ENCODE measurements around the gene MTREX.
A peak's percentile ranks its signal among the peaks of the same experiment; 100 is the strongest.

Gene MTREX

DNA sequence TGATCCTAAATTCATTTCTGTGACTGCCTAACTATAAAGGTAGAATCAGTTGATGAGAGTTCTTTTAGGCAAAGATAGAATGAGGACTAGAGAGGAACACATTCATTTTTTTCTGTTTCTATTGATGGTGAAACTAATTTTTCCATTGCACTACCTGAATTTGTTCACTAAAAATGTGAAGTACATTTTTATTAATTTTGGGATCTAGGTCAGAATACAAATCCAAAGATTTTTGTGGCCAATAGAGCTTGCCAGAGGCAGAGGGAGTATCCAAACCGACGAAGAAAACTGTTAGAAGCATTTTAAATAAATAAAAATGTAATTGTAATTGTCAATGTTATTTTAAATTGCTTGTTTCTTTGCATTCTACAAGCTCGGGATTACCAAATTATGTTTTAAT is 78.1 kb downstream of the MTREX start:
- no peak for DNase-seq

DNA sequence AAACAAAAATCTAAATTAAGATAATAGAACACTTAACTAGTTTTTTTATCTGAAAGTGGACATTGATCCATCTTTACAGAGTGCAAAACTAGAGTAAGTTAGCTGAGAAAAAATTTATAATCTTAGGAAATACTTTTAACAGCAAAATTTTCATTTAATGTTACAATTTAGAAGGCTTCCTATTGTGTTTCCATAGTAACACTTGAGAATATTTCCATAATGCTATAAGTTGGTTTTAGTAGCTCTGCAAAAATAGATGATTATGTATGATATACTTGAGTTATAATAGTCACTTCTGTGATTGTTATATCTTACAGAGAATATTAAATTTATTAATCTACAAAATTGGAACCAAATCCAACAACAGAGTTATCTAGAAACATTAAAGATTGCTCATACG is 78.6 kb downstream of the MTREX start:
- DNase-seq, result no peak

DNA sequence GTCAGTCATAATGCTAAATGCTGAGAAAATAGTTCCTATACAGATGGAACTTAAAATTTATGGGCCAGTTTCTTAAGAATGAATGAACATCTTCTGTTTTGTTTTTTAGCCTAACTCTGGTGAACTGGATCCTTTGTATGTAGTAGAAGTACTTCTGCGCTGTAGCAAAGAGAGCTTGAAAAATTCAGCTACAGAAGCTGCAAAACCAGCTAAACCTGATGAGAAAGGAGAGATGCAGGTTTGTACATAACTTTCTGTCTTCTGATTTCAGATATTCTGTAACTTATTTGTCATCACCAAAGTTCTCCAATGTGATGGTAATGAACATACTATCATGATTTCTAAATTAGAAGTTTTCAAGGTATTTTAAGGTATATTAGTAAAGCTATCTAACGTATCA is 80.1 kb downstream of the MTREX start:
- DNase-seq, result no peak

DNA sequence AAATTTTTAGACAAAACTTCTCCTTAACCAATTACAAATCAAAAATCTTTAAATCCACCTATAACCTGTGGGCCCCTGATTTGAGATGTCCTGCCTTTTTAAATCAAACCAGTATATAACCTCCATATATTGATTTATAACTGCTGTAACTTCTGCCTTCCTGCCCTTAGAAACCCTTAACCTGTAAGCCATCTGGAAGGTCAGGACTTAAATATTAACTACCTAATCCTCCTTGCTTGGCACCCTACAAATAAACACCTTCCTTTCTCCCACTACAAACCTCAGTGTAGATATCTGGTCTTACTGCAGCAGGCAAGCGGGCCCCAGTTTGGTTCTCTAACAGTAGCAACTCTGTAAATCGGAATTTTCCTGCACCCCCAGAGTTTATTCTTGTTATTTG is 83.9 kb downstream of the MTREX start:
- no peak for DNase-seq

DNA sequence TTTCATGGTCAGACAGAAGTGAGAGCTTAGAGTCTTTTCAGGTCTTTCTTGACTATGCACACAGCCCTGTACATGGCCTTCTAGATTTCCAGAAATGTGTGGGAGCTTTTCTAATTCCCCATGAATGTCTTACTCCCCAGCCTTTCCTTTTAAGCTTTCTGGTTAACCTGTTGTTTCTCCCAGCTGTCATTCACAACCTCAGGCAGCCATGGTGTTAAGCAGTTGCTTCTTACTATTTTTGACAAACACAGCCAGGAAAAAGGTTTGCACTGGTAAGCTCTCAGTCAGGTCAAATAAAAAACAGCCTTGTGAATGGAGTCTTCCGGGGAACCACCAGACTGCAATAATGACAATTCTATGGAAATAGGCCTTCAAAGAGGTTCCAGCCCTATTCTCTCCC is 84.9 kb downstream of the MTREX start:
- no peak for DNase-seq

DNA sequence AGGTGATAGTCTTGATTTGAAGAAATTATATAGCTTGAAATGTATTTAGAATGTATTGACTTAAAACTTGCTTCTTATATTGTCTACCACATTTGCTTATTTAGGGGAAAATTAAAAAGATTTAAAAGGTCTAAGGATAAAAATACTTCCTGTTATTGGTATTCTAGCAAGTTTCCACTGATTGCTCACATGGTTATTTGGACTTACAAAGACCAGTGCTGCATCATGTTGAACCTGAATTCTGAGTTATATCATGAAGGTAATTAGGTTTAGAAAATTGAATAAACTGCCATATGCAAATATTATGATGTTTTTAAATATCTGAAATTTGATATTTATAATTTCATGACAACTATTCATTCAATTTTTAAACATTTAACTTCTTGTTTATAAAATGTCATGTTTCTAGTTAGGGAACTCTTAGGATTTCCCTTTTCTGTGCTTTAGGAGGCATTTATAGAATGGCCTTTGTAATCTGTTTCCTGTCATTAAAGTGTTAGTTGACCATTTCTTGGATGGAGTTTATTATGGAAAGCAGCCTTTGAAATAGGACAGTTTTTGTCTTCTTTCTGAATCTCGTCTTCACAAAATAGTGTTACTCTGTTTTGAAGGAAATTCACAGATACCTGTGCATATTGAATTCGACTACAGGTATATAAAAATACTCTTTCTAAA is 85.8 kb downstream of the MTREX start:
- DNase-seq, result no peak

DNA sequence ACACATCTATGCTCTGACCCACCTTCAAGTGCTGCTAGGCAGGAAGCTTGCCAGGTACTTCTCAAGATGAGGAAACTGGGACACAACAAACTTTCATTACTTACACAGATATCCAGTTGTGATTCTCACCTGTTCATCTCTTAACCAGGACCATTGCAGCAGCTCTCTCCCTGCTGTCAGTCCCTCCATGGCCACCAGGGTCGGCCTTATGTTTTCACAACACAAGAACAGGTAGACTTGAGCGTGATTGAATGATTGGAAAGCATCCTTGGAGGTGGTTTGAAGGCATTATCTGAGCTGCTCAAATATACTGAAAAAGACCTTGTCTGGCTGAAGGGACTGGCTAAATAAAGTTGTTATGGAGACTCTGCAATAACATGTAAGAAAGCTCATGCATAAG is 94.4 kb downstream of the MTREX start:
- no peak for DNase-seq

DNA sequence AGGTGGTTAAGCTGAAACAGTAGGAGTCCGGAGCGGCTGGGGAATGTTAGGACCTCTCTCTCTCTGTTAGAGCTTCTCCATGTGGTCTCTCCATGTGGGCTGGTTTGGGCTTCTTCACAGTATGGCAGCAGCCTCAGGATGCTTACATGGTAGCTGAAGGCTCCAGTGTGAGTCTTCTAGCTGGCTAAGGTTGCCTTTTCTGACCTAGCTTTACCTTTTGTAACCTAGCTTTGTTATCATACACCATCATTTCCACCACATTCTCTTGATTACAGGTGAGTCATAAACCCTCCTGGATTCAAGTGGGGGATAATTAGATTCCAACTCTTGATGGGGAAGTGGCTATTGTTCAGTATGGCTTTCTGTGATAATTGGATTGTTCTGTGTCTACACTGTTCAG is 98.5 kb downstream of the MTREX start:
- no peak for DNase-seq

DNA sequence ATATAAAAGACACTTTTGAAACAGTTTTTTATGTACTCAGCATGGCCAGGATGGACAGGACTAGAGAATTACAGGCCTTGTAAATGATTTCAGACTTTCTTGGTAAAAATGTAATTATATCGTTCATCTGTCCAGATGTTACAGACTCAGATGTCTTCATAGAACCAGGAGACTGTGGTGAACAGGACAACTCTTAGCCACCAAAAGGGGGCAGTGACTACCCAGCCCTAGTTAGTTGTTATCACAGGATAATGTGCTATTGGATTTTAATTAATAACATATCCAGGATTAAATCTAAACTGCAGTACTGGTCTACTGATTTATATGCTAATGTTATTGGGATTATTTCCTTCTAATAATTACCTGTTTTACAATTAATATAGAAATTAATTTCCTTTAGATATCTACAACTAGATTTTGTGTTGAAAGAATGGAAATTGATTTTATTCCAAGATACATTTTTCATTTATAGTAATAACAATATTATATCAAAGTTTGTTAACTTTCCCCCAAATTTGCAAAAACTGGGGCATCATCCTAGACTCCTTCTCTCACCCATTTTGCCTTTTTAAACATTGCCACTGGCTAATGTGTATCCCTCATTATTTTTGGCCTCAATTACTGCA is 99.4 kb downstream of the MTREX start:
- DNase-seq, result peak; percentile 12 to 55

DNA sequence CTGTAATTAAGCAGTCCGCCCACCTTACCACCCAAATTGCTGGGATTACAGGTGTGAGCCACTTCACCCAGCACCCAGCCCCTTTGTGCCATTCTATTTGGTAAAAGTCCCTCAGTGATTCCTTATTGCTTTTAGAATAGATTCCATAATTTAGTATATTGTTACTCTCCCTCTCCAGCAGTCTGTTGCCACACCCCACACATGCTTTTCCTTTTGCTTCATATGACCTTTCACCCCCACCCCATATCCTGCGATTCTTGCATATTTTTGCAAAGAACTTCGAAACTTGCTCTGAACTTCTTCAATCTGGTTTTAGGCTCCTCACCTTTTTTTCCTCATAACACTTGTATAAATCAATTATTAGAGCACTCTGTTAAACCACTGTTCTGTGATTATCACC is 100.2 kb downstream of the MTREX start:
- DNase-seq, result no peak

DNA sequence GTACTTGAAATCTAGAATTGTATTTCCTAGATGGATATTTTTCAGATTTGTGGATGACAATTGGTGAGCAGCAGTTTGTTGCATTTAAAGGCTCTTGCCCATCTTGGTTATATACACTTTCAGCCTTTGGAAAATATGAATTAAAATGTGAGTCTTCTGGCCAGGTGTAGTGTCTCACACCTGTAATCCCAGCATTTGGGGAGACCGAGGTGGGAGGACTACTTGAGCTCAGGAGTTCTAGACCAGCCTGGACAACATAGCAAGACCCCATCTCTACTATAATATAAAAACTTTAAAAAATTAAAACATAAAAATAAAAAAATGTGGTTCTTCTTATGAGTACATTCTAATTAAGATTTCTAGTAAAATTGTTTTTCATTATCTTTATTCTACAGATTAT is 102.0 kb downstream of the MTREX start:
- DNase-seq, result no peak

DNA sequence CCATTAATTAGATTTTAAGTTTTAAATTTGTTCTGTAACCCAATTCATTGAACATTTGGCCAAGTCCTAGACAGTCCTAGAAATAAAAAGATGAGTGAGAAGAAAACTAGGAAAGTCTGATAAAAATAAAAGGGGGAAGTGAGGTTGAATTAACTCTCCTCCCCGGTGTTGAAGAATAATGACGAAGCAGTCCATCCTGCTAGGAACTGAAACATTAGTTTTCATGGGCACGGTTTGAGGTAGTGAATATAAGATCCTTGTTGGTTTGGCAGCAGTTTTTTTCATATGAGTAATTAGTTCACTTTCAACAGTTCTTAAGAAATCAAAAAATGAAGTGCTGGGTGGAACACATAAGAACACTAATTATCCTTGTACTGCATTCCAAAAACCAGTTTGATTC is 103.1 kb downstream of the MTREX start:
- DNase-seq, result no peak

DNA sequence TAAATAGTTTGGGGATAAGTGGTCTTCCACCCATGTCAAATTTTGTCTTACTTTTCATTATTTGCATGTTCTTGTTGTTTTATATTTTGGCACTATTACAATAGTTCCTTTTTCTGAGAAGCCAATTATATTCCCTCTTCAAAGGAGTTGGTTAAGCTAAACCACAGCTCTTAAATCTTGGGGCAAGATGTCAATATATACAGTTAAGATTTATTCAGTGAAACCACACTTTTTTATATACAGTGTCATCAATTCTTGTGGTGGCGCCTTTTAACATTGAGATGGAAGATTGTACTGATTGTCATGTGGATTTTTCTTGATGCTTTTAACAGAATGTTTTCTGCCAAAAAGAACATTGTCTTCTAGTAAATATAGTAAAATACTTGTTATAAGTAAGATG is 104.1 kb downstream of the MTREX start:
- DNase-seq, result no peak

DNA sequence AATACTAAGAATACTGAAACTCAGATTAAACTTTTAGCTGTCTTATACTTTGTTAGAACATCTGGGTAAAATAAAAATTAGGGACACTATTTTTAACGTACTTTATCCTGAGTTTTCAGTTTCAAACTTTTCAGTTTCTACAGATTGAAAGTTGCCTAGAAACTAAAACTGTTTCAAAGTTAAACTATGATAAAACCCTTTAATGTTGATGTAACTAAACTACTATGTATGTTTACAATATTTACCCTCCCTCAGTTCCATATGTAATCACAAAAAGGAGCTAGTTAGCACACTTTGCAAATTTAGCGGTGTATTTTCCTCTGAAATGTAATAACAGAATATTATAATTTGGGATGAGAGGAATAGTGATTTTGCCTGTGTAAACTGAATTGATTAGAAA is 105.9 kb downstream of the MTREX start:
- DNase-seq, result no peak

DNA sequence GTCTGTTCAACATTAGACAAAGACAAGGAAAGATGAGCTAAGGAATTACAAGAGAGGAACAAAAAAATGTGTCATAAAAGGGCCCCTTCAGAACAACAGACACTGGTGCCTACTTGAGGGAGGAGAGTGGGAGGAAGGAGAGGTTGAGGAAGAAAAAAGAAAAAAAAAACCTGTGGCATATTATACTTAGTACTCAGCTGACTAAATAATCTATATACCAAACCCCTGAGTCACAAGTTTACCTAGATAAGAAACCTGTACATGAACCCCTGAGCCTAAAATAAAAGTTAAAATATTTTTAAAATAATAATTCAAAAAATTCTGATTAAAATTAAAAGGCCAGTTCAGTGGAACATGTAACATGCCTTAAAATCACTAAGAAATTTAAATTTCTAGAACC is 107.3 kb downstream of the MTREX start:
- no peak for DNase-seq

DNA sequence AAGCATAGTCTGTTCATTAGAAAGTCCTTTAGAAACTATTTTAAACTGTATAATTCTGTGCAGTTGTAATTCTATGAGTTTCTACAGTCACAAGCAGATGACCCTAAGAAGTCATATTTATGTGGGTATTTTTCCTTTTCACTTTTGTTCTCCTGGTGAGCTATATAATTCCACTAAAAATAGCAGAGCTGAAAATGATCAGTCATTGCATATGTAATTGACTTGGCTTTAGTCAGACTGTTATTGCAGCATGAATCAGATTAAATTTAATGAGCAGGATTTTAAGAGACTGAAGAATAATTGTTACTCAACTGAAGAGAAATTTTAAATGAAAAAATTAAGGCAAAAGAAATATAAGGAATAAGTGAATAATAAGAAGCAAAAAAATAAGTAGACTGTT is 108.5 kb downstream of the MTREX start:
- DNase-seq, result no peak

DNA sequence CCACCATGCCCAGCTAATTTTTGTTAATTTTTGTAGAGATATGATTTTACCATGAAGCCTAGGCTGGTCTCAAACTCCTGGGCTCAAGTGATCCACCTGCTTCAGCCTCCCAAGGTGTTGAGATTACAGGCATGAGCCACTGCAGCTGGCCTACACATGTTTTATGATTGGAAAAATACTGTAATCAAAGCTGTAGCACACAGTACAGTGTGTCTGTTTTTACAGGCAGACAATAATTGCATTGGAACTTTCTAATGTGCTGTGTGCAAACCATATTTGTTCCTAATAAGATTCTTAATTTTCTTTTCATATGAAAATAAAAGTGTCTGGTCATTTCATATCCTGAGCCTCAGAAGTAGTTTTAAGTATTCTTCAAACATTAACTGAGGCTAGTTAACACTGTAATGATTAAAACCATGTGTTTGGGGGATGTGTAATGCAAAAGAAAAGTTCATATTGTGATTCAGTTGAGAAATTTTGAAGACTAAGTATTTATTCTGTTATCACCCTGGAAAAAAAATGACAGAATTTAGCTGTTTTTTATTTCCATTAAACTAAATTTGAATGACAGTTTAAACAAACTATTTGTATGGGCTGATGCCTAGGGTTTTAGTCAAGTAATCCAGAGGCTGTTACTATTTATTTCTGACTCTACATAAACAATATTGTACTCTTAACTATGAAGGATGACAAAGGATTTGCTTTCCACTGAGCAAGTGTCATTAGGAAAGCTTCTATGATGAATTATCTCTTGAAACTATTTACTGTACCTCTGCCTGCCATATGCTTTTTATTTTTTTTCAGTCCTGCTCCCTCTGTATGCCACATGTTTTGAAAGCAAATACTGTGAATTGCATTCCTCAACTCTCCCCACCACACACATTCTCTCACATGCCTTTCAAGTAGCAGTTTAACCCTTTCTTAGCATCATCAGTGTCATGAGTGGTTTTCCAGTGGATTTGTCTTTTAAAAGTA is 111.5 kb downstream of the MTREX start:
- DNase-seq, result no peak

DNA sequence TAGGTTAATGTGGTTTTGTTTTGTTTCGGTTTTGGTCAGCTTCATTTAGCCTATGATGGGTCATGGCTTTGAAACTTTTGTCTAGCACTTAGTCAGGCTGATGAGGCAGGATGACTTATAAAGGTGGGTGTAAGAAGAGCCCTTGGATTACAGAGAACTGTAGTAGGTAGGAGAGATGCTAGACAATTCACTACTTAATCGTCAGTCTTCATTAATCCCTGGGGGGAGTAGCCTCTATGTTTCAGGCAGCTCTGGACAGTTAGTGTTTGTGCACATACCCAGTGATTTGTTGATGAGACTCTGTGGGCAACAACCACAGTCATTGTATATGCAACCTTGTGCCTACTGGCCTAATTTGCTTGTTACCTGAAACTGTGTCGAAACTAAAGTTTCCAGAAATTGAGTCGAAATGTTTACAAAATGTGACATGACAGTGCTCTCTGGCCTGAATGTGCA is 113.3 kb downstream of the MTREX start:
- DNase-seq, result no peak

DNA sequence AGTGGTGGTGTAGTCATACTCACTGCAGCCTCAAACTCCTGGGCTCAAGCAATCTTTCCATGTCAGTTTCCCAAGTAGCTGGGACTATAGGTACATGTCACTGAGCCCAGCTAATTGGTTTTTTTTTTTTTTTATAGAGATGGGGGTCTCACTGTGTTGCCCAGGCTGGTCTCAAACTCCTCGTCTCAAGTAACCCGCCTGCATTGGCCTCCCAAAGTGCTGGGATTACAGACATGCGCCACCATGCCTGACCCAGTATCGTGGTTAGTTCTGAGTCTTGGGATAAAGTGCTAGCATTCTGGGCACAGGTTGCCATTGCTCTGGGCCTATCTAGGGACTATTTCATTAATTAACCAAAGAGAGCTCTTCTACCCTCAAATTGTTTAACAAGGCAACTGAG is 118.7 kb downstream of the MTREX start:
- no peak for DNase-seq

DNA sequence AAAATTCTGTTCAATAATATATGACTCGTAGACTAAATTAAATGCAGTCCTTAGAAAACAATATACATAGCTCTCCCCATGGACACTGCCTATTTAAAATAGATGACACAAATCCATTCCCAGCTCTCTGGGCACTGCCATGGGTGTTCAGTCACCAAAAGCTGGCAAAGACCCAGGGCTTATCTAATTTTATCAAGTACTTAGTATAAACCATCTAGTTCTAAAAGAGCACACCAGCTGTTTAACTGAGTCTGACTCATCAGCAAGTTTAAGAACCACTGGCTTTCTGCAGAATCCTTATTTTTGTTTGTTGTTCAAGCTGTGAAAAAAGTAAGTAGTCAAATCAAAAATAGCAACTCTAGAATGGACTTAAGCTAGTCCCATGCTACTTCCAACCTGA is 119.4 kb downstream of the MTREX start:
- DNase-seq, result no peak

DNA sequence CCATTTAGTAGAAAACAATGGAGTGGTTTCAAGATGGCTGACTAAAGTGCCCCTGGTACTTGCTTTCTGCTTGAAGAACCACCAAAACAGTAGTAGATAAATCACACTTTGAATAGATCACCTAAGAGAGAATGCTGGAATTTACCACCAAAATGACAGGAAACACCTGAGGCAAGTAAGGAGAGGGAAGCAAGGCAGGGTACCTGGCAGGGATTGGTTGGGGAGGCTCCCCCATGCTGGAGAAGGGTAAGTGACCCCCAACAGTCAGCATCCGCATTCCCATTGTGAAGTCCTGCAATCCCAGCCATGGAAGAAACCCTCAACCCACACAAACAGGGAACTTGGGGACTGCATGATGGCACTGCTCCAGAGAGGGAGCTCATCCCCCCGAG is 121.4 kb downstream of the MTREX start:
- DNase-seq, result no peak

DNA sequence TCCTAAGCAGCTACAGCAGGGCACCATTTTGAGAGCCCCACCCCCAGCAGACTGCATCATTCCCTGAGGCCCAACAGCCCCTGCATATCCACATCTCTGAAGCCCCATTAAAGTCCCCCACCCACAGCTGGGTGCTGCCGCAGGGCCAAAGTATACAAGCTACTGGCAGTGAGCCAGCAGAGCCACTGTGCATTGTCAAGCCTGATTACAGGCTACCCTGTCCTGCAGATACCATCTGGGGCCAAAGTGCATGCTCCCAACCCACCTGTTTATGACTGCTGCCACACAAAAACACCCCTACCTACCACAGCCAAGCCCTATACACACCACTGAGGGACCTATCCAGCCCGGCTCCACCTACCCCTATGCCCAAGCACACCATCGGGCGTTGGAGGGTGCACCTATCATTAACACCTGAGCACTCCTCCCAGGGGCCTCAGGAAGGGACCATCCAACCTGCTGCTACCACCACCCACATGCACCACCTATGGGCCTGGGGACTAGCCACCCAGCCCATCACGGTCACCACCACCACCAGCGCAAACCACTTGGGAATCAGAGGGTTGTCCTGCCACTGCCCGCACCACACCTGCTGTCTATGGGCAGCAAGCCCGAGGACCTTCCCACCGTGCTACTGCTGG is 121.9 kb downstream of the MTREX start:
- no peak for DNase-seq

DNA sequence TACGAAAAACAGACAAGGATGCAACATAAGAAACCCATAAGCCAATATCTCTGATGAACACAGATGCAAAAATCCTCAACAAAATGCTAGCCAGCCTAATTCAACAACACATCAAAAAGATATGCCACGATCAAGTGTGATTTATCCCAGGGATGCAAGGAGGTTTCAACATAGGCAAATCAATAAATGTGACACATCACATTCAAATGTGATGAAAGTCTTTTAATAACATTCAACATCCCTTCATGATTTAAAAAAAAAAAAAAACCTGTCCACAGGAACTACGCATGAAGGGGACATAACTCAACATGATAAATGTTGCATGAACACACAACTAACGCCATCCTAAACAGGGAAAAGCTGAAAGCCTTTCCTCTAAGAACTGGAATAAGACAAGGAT is 124.8 kb downstream of the MTREX start:
- no peak for DNase-seq

All from Kasumi-1 (cell line).